Gastroesophageal sphincter (tissue), 4 donors: ENCODE data around the gene PLCH1. TPM values are rescaled to one million over a fixed set of nuclear protein-coding genes. Genes with fewer than 3 reads are reported as not detected.

Experiments
- ATAC-seq: fragments of 150-250 bp; one replicate; pipeline ENCODE4 v1.9.1; 2016; ENCODE audit warnings: mild to moderate bottlenecking, moderate library complexity
- H3K27ac ChIP-seq, 4 donors: fragments of 200-600 bp; sonication (generic) in 3 of 4; 1 replicate in 3 of 4; 2 replicates in 1 of 4; pipeline ENCODE4 v1.5.1; 2016 to 2019
- H3K27me3 ChIP-seq: fragments of 200-600 bp; sonication (generic); one replicate; pipeline ENCODE4 v1.5.1; 2019
- H3K36me3 ChIP-seq, 2 donors: fragments of 200-600 bp; sonication (generic); one replicate each; pipeline ENCODE4 v1.5.1; 2019; ENCODE audit warnings: control low read depth in 1 of 2
- H3K4me1 ChIP-seq, 3 donors: fragments of 200-600 bp; sonication (generic); 1 replicate in 2 of 3; 2 replicates in 1 of 3; pipeline ENCODE4 v1.5.1; 2016 to 2019; ENCODE audit warnings: control low read depth in 2 of 3
- H3K4me3 ChIP-seq, 2 donors: fragments of 200-600 bp; sonication (generic); one replicate each; pipeline ENCODE4 v1.5.1; 2019; ENCODE audit warnings: mild to moderate bottlenecking in 1 of 2, moderate library complexity in 1 of 2
- H3K9me3 ChIP-seq, 3 donors: fragments of 200-600 bp; sonication (generic); one replicate each; pipeline ENCODE4 v1.5.1; 2017 to 2019; ENCODE audit warnings: control low read depth in 2 of 3
- EP300 ChIP-seq: sonication (generic); formaldehyde crosslinking; IDR thresholded peaks from one replicate; pipeline ENCODE4 v1.6.1; 2017; ENCODE audit warnings: antibody characterized with exemption, mild to moderate bottlenecking
- POLR2A ChIP-seq, 2 donors: fragments of 450-650 bp; IDR thresholded peaks; one replicate each; pipeline ENCODE4 v1.6.1; 2017; ENCODE audit warnings: antibody characterized with exemption in 2 of 2, mild to moderate bottlenecking in 2 of 2, moderate library complexity in 1 of 2
- POLR2AphosphoS5 ChIP-seq: sonication (generic); formaldehyde crosslinking; IDR thresholded peaks from one replicate; pipeline ENCODE4 v1.6.1; 2017; ENCODE audit warnings: antibody characterized with exemption
- WGBS, 2 donors: methylation state at CpG; one replicate each; pipeline ENCODE4 v1.1.5; 2018; ENCODE audit warnings: low coverage in 1 of 2; 5-methylcytosine and 5-hydroxymethylcytosine counted together
- total RNA-seq, 4 donors: library from RNA; depleted of rRNA; stranded (reverse); fragments of >200 nt; gene quantifications; one replicate each; pipeline ENCODE4 v1.1.0, GENCODE V29; 2016
- TF ChIP-seq, protein P1 (sequence below), 4 experiments: fragments of 200-600 bp in 2 of 4; fragments of 450-650 bp in 2 of 4; sonication (generic) in 1 of 4; IDR thresholded peaks; one replicate each; pipeline ENCODE4 v1.5.1; 2017 to 2019; ENCODE audit warnings: antibody characterized with exemption in 4 of 4, mild to moderate bottlenecking in 2 of 4, moderate library complexity in 2 of 4

Gene PLCH1, protein sequence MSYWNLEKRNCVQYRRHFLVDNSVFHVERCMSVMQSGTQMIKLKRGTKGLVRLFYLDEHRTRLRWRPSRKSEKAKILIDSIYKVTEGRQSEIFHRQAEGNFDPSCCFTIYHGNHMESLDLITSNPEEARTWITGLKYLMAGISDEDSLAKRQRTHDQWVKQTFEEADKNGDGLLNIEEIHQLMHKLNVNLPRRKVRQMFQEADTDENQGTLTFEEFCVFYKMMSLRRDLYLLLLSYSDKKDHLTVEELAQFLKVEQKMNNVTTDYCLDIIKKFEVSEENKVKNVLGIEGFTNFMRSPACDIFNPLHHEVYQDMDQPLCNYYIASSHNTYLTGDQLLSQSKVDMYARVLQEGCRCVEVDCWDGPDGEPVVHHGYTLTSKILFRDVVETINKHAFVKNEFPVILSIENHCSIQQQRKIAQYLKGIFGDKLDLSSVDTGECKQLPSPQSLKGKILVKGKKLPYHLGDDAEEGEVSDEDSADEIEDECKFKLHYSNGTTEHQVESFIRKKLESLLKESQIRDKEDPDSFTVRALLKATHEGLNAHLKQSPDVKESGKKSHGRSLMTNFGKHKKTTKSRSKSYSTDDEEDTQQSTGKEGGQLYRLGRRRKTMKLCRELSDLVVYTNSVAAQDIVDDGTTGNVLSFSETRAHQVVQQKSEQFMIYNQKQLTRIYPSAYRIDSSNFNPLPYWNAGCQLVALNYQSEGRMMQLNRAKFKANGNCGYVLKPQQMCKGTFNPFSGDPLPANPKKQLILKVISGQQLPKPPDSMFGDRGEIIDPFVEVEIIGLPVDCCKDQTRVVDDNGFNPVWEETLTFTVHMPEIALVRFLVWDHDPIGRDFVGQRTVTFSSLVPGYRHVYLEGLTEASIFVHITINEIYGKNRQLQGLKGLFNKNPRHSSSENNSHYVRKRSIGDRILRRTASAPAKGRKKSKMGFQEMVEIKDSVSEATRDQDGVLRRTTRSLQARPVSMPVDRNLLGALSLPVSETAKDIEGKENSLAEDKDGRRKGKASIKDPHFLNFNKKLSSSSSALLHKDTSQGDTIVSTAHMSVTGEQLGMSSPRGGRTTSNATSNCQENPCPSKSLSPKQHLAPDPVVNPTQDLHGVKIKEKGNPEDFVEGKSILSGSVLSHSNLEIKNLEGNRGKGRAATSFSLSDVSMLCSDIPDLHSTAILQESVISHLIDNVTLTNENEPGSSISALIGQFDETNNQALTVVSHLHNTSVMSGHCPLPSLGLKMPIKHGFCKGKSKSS (N-terminal part only)
- under 1 TPM; 0.16 to 0.40 (median 0.35) TPM for total RNA-seq

DNA sequence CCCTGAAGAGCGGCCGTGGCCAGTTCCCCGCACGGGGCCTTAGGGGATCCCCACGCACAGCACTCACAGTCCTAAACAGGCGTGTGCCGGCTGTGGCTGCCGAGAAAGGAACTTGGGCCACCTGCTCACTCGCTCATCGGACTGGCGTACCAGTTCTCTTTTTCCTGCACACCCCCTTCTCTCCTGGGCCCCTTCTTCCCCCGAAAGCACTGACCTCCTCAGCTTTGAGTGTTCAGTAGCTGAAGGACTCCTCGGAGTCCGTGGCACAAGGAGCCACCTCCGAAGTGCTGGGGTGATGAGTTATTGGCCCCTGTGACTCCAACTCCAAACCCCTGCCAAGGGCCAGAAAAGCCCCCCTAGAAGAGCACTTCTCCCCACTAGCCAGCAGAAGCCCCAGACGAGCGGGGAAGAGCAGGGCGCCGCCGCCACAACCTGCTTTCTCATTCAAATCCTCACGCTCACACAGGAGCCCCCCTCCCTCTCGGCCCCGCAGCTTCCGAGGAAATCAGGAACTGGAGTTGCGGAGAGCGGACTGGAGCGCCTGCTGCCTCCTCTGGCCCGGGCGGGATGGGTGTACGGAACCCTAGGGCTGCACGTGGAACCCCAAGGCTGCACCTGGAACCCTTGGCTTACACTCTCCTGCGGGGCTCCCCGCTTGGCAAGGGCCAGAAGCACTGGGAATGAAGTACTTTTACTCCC is at the start of gene PLCH1:
Gene PLCH1, minus strand, starts transcription at position 446 of the 699 bp plus-strand sequence. CDS start 40,847 bp downstream, outside the sequence.
- Histone ChIP-seq H3K27me3 (peaks cover 13% of the 10 kb centered on the region), H3K4me3 (peak within 1 kb of the TSS; percentile 50 to 54), H3K27ac (peak within 1 kb of the TSS in 1 of 4 donors; percentile 45), H3K9me3 (no peaks in the 10 kb centered on the region), H3K36me3 (no peaks in the 10 kb centered on the region), H3K4me1 (peaks cover 0 to 37% (median 0%) of the 10 kb centered on the region in 3 donors)
- WGBS, 2 donors = 0% methylated on average over 1 of the region's 33 CpGs
- TF ChIP-seq EP300 = no peak
- TF ChIP-seq, protein P1, sequence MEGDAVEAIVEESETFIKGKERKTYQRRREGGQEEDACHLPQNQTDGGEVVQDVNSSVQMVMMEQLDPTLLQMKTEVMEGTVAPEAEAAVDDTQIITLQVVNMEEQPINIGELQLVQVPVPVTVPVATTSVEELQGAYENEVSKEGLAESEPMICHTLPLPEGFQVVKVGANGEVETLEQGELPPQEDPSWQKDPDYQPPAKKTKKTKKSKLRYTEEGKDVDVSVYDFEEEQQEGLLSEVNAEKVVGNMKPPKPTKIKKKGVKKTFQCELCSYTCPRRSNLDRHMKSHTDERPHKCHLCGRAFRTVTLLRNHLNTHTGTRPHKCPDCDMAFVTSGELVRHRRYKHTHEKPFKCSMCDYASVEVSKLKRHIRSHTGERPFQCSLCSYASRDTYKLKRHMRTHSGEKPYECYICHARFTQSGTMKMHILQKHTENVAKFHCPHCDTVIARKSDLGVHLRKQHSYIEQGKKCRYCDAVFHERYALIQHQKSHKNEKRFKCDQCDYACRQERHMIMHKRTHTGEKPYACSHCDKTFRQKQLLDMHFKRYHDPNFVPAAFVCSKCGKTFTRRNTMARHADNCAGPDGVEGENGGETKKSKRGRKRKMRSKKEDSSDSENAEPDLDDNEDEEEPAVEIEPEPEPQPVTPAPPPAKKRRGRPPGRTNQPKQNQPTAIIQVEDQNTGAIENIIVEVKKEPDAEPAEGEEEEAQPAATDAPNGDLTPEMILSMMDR (IDR thresholded peaks at IDR 0.05) = no peak
- TF ChIP-seq POLR2A (IDR thresholded peaks at IDR 0.05) = no peak
- TF ChIP-seq POLR2AphosphoS5 = no peak
- ATAC-seq = peak; percentile 76

DNA sequence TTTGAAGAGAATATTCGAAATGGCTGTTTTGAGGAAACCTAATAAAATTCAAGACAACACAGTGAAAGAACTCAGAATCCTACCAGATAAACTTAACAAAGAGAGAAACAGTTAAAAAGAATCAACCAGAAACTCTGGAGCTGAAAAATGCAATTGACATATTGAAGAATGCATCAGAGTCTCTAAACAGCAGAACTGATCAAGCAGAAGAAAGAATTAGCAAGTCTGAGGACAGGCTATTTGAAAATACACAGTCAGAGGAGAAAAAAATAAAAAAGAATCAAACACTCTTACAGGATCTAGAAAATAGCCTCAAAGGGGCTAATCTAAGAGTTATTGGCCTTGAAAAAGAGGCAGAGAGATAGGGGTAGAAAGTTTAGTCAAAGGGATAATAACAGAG is 47.7 kb upstream of the PLCH1 start:
- no peak for ATAC-seq
- H3K36me3 ChIP-seq = peaks cover 0 to 38% of the 10 kb centered on the region in 2 donors
- H3K4me1 ChIP-seq = no peaks in the 10 kb centered on the region
- H3K27me3 ChIP-seq = no peaks in the 10 kb centered on the region
- no peak overlapping the region for H3K4me3 ChIP-seq
- TF ChIP-seq, protein P1 (IDR thresholded peaks at IDR 0.05) = no peak
- no peak for TF ChIP-seq POLR2A (IDR thresholded peaks at IDR 0.05)
- no peak for TF ChIP-seq POLR2AphosphoS5
- no peak for TF ChIP-seq EP300
- H3K9me3 ChIP-seq = no peaks in the 10 kb centered on the region
- 86 to 100% methylated on average over 1 of the region's 1 CpG for WGBS, 2 donors
- H3K27ac ChIP-seq = no peak overlapping the region

DNA sequence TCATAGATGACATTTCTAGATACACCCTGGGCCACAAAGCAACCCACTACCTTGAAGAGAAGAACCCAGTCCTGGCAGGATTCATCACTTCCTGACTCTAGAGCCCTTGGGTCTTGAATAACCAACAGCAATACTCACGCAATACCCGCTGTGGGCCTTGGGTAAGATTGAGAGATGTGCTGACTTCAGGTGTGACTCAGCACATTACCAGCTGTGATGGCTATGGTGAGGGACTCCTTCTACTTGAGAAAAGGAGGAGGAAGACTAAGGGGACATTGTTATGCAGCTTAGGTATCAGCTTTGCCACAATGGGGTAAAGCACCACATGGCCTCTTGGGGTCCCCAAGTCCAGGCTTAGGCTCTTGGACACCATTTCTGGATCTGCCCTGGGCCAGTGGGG is 46.3 kb upstream of the PLCH1 start:
- H3K27ac ChIP-seq = no peak overlapping the region
- H3K27me3 ChIP-seq = no peaks in the 10 kb centered on the region
- WGBS, 2 donors = no CpG with 5 or more reads among the region's 2 CpGs
- ATAC-seq = no peak
- H3K36me3 ChIP-seq = peaks cover 0 to 28% of the 10 kb centered on the region in 2 donors
- H3K4me3 ChIP-seq = no peak overlapping the region
- no peaks in the 10 kb centered on the region for H3K4me1 ChIP-seq
- H3K9me3 ChIP-seq = no peaks in the 10 kb centered on the region
- TF ChIP-seq POLR2A (IDR thresholded peaks at IDR 0.05) (no peak), POLR2AphosphoS5 (no peak), EP300 (no peak)
- TF ChIP-seq, protein P1 (IDR thresholded peaks at IDR 0.05) = no peak

DNA sequence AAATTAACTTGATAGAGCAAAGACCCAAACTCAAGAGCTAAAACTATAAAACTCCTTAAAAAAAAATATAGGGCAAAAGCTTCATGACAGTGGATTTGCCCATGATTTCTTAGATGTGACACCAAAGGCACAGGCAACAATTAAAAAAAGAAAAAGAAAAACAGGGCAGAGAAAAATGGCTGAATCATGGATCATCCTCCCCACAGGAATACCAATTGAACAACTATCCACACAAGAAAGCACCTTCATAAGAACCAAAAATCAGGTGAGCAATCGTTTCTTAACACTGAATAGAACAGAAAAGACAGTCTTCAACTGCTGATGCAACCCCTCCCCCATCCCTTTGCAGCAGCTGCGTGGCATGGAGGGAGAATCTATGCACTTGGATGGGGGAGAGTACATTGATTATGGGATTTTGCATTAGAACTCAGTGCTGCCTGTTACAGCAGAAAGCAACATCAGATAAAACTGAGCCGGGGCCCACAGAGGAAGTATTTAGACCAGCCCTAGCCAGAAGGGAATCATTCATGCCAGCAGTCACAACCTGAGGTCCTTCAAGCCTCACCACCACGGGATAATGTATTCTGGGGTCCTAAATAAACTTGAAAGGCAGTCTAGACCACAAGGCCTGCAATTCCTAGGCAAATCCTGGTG is 45.5 kb upstream of the PLCH1 start:
- Histone ChIP-seq H3K4me1 (no peaks in the 10 kb centered on the region), H3K9me3 (no peaks in the 10 kb centered on the region), H3K27ac (no peak overlapping the region), H3K36me3 (peaks cover 0 to 28% of the 10 kb centered on the region in 2 donors), H3K4me3 (no peak overlapping the region), H3K27me3 (no peaks in the 10 kb centered on the region)
- TF ChIP-seq POLR2AphosphoS5 (no peak), EP300 (no peak), POLR2A (IDR thresholded peaks at IDR 0.05) (no peak)
- TF ChIP-seq, protein P1 (IDR thresholded peaks at IDR 0.05) = no peak
- 69 to 75% methylated on average over 2 to 4 of the region's 4 CpGs for WGBS, 2 donors
- no peak for ATAC-seq
